Mucosa of stomach (tissue), 1 donor: Measurements from ENCODE around the gene NEU3.
"Not testable (repeated sequence)": the region's sequence is repeated elsewhere in the genome, so short reads cannot be mapped to it uniquely, and the experiment has no call there.

Experiments used
- H3K27me3 ChIP-seq: one replicate; pipeline ENCODE4 v1.7.0; 2013; ENCODE audit warnings: mild to moderate bottlenecking, low read length; ENCODE audit not compliant: control insufficient read depth, insufficient read depth
- H3K36me3 ChIP-seq: one replicate; pipeline ENCODE4 v1.7.0; 2013; ENCODE audit warnings: low read length; ENCODE audit not compliant: control insufficient read depth, insufficient read depth
- H3K4me1 ChIP-seq: one replicate; pipeline ENCODE4 v1.7.0; 2013; ENCODE audit warnings: mild to moderate bottlenecking, low read length; ENCODE audit not compliant: control insufficient read depth, insufficient read depth
- H3K4me3 ChIP-seq: one replicate; pipeline ENCODE4 v1.7.0; 2013; ENCODE audit warnings: low read length
- H3K9ac ChIP-seq: one replicate; pipeline ENCODE4 v1.7.0; 2013; ENCODE audit warnings: mild to moderate bottlenecking, low read length, moderate library complexity
- H3K9me3 ChIP-seq: one replicate; pipeline ENCODE4 v1.7.0; 2013; ENCODE audit warnings: mild to moderate bottlenecking, low read length, moderate library complexity; ENCODE audit not compliant: control insufficient read depth
- donor health status: Pancreatic carcinoma.

NEU3 gene

DNA sequence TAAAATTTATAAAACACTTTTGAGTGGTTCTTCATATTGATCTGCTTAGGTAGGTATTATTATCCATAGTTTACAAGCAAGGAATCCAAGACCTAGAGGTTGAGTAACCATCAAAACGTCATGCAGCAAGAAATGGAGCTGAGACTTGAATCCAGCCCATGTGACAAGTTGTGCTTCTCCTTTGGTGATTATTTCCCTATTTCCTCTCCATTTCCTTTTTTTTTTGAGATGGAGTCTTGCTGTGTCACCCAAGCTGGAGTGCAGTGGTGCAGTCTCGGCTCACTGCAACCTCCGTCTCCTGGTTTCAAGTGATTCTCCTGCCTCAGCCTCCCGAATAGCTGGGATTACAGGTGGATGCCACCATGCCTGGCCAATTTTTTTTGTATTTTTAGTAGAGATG lies 1.4 kb downstream of the NEU3 start:
- H3K4me3 ChIP-seq, H3K9me3 ChIP-seq, H3K27me3 ChIP-seq, H3K9ac ChIP-seq, H3K36me3 ChIP-seq: not testable (repeated sequence)
- H3K4me1 ChIP-seq = peaks cover 11% of the 10 kb centered on the region

DNA sequence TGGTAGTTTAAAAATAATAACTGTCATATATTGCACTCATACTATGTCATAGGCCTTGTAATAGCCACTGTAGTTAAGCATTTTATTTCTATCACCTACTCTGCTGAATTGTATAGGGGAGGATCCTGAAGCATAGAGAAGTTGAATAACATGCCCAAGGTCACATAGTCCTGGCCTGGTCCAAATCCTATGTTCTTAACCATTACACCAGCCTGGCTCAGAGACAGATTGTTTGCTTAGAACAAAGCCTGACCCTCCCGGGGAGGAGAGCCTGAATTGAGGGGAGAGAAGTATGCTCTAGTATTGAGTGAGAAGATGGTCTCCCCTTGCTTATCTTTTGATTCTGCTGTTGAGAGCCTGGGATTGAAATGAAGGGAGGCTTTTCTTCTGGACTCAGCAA lies 2.2 kb downstream of the NEU3 start:
- peaks cover 11% of the 10 kb centered on the region for H3K4me1 ChIP-seq
- peaks cover 4% of the 10 kb centered on the region for H3K36me3 ChIP-seq
- H3K9me3 ChIP-seq = no peaks in the 10 kb centered on the region
- H3K4me3 ChIP-seq = no peak overlapping the region
- no peak overlapping the region for H3K9ac ChIP-seq
- no peaks in the 10 kb centered on the region for H3K27me3 ChIP-seq

DNA sequence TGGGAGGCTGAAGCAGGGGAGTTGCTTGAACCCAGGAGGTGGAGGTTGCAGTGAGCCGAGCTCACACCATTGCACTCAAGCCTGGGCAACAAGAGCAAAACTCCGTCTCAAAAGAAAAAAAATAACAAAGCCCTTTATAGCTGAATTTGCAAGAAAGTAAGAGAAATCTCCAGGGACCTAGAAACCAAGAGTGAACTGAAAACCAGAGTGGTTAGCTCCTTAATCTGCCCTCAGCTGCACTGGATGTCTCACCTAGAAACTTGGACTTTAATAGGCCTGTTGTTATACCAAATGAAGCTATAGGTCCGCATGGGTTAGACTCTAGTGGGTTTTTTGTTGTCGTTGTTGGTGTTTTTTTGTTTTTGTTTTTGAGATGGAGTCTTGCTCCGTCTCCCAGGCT lies 4.1 kb downstream of the NEU3 start:
- H3K4me3 ChIP-seq = no peak overlapping the region
- H3K9me3 ChIP-seq = no peaks in the 10 kb centered on the region
- no peak overlapping the region for H3K9ac ChIP-seq
- peaks cover 4% of the 10 kb centered on the region for H3K36me3 ChIP-seq
- no peaks in the 10 kb centered on the region for H3K27me3 ChIP-seq
- H3K4me1 ChIP-seq = peaks cover 11% of the 10 kb centered on the region

DNA sequence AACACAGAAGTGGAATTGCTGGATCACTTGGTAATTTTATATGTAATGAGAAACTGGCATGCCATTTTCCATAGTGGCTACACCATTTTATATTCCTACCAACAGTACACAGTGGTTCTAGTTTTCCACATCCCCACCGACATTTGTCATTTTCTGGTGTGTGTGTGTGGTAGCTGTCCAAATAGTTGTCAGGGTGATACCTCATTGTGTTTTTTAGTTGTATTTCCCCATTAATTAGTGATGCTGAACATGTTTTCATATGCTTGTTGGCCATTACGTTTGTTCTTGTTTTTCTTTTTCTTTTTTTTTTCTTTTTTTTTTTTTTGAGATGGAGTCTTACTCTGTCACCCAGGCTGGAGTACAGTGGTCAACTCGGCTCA lies 12.2 kb downstream of the NEU3 start:
- no peak overlapping the region for H3K4me3 ChIP-seq
- no peaks in the 10 kb centered on the region for H3K9me3 ChIP-seq
- H3K27me3 ChIP-seq = no peaks in the 10 kb centered on the region
- H3K36me3 ChIP-seq = peaks cover 6% of the 10 kb centered on the region
- no peaks in the 10 kb centered on the region for H3K4me1 ChIP-seq
- no peak overlapping the region for H3K9ac ChIP-seq

DNA sequence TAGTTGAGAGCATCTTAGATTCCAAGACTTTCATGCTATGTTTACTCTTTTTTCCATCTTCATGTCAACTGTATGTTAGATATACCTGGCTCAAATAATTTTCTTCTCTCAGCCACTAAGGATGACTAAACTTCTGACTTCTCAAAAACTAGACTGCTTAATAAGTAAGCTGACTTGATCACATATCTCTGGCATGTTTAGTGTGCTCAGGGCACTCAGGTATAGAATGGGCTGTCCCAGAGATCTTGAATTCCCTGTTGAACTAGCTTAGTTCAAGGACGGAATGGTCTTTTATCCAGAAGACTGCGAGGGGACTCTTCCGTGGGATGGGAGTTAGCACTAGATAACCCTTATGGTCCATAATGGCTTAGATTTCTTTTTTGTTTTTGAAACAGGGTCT lies 13.0 kb downstream of the NEU3 start:
- Histone ChIP-seq H3K27me3 (no peaks in the 10 kb centered on the region), H3K4me1 (no peaks in the 10 kb centered on the region), H3K36me3 (peaks cover 8% of the 10 kb centered on the region), H3K4me3 (no peak overlapping the region), H3K9ac (no peak overlapping the region), H3K9me3 (no peaks in the 10 kb centered on the region)

DNA sequence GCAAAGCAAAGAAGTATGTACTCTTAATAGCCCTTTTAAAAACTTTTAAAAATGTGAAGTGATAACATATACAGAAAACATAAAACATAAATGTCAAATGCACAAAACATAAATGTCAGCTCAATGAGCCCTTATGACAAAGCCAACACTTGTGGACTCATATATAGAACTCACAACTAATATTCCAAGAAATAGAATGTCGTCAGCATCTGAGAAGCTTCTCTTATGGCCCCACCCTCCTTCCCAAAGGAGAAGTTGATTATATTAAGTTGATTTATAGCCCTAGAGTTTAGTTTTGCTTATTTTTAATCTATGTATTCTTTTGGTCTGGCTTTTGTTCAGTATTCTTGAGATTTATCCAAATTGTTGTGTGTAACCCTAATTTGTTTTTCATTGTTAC lies 13.8 kb downstream of the NEU3 start:
- Histone ChIP-seq H3K4me1 (no peaks in the 10 kb centered on the region), H3K36me3 (peaks cover 8% of the 10 kb centered on the region), H3K9me3 (no peaks in the 10 kb centered on the region), H3K4me3 (no peak overlapping the region), H3K27me3 (no peaks in the 10 kb centered on the region), H3K9ac (no peak overlapping the region)

- Histone ChIP-seq H3K27me3 (no peaks in the 10 kb centered on the region), H3K4me1 (no peaks in the 10 kb centered on the region), H3K9me3 (no peaks in the 10 kb centered on the region), H3K36me3 (peaks cover 8% of the 10 kb centered on the region), H3K9ac (no peak overlapping the region), H3K4me3 (no peak overlapping the region)
Measured at GRCh38 chr11:75004215-75004614, 15.5 kb downstream of the NEU3 start.

DNA sequence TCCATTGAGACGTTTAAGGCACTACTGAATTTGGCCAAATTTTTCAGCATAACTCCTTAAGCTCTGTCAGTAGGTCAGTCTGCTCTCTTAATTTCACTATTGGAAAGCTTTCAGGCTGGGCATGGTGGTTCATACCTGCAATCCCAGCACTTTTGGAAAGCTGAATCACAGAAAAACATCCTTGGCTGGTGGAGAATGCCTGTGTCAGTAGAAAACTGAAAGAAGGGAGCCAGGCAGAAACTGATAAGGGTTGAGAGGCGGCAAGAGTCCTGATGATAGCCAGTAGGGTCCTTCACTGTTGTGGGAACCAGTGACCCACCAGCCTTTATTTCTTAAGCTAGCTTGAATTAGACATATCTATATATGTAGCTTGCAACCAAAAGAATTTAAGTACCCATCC lies 22.6 kb downstream of the NEU3 start:
- no peaks in the 10 kb centered on the region for H3K9me3 ChIP-seq
- H3K4me1 ChIP-seq = no peaks in the 10 kb centered on the region
- H3K4me3 ChIP-seq = no peak overlapping the region
- H3K27me3 ChIP-seq = no peaks in the 10 kb centered on the region
- no peaks in the 10 kb centered on the region for H3K36me3 ChIP-seq
- no peak overlapping the region for H3K9ac ChIP-seq

DNA sequence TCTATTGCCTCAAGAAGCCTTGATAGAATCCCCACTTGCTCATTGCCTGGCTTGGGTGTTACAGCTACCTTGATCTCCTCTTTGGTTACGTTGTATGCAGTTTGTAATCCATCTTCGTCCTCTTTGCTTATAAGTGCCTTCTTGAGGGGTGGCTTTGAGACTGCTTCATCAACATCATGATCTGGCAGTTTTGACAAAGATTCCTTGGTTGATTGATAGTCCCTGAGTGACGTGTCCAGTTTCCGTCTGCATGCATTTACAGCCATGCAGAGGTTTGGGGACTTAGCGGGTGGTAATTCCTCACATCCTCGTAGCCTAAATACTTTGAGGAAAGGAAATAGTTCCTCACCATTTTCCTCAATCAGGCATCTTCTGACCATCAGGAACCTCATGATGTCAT lies 23.1 kb downstream of the NEU3 start:
- H3K9ac ChIP-seq = no peak overlapping the region
- H3K36me3 ChIP-seq = no peaks in the 10 kb centered on the region
- no peak overlapping the region for H3K4me3 ChIP-seq
- H3K4me1 ChIP-seq = no peaks in the 10 kb centered on the region
- H3K27me3 ChIP-seq = no peaks in the 10 kb centered on the region
- H3K9me3 ChIP-seq = no peaks in the 10 kb centered on the region

DNA sequence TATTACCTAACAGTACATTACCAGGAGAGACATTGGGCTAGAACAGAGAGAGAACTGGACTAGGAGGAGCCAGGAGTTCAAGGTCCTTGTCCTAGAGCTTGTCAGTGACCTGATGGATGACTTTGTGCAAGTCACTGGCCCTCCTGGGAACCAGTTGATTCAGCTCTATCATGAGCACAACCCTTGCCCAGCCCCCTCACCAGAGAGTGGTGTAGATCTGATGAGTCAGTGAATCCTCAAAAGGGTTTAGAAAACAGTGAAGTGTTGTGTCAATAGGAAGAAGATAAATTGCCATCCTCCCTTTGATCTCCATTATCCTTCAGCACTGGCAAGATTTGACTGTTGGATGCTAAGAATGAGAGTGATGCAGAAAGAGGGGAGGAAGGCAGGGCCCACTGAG lies 24.3 kb downstream of the NEU3 start:
- Histone ChIP-seq H3K9ac (no peak overlapping the region), H3K9me3 (no peaks in the 10 kb centered on the region), H3K36me3 (no peaks in the 10 kb centered on the region), H3K4me3 (no peak overlapping the region), H3K27me3 (no peaks in the 10 kb centered on the region), H3K4me1 (no peaks in the 10 kb centered on the region)

GRCh38 chr11:75014129-75014528 lies 25.4 kb downstream of the NEU3 start:
- no peaks in the 10 kb centered on the region for H3K4me1 ChIP-seq
- H3K9me3 ChIP-seq = no peaks in the 10 kb centered on the region
- H3K27me3 ChIP-seq = no peaks in the 10 kb centered on the region
- H3K9ac ChIP-seq = no peak overlapping the region
- no peaks in the 10 kb centered on the region for H3K36me3 ChIP-seq
- H3K4me3 ChIP-seq = no peak overlapping the region

DNA sequence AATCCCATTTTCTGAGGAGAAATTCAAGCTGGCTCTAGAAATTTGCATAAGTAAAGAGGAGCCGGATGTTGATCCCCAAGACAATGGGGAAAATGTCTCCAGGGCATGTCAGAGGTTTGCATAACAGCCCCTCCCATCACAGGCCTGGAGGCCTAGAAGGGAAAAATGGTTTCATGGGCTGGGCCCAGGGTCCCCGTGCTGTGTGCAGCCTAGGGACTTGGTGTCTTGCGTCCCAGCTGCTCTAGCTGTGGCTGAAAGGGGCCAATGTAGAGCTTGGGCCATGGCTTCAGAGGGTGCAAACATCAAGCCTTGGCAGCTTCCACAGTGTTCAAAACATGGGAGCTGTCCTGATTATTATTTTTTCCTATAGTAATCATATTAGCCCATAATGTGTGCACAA lies 30.5 kb downstream of the NEU3 start:
- not testable (repeated sequence) for H3K4me3 ChIP-seq, H3K36me3 ChIP-seq, H3K4me1 ChIP-seq, H3K9me3 ChIP-seq, H3K9ac ChIP-seq, H3K27me3 ChIP-seq

DNA sequence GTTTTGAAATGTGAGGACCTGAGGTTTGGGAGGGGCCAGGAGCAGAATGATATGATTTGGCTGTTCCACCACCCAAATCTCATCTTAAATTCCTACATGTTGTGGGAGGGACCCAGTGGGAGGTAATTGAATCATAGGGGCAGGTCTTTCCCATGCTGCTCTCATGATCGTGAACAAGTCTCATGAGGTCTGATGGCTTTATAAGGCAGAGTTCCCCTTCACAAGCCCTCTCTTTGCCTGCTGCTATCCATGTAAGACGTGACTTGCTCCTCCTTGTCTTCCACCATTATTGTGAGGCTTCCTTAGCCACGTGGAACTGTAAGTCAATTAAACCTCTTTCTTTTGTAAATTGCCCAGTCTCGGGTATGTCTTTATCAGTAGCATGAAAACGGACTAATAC lies 31.6 kb downstream of the NEU3 start:
- not testable (repeated sequence) for H3K4me1 ChIP-seq, H3K9me3 ChIP-seq, H3K36me3 ChIP-seq, H3K4me3 ChIP-seq, H3K9ac ChIP-seq, H3K27me3 ChIP-seq
